Stimulated activated naive CD8-positive, alpha-beta T cell treated with anti-CD3 and anti-CD28 coated beads, Interleukin-15, Interleukin-2, amounts not matched to agents 100 ng/mL and 50 ng/mL, for 24 hours (primary cell): ENCODE data around the gene ADORA2A.
A peak's percentile ranks its signal among the peaks of the same experiment; 100 is the strongest.
"Not testable (repeated sequence)": the region's sequence is repeated elsewhere in the genome, so short reads cannot be mapped to it uniquely, and the experiment has no call there.

Experiments used
- H3K27ac Mint-ChIP-seq: one replicate; pipeline ENCODE4 v1.8.0; 2021; ENCODE audit warnings: mild to moderate bottlenecking, mixed read lengths
- H3K27me3 Mint-ChIP-seq: one replicate; pipeline ENCODE4 v1.8.0; 2021; ENCODE audit warnings: mixed read lengths
- H3K36me3 Mint-ChIP-seq: one replicate; pipeline ENCODE4 v1.8.0; 2021; ENCODE audit warnings: low read depth, mixed read lengths
- H3K4me1 Mint-ChIP-seq: one replicate; pipeline ENCODE4 v1.8.0; 2021; ENCODE audit warnings: low read depth, mixed read lengths
- H3K4me3 Mint-ChIP-seq: one replicate; pipeline ENCODE4 v1.8.0; 2021; ENCODE audit warnings: mild to moderate bottlenecking, mixed read lengths
- H3K9me3 Mint-ChIP-seq: one replicate; pipeline ENCODE4 v1.8.0; 2021; ENCODE audit warnings: mixed read lengths

Gene ADORA2A

GRCh38 chr22:24483976-24484545 lies 56.7 kb downstream of the ADORA2A start:
- no peak overlapping the region for H3K4me3 Mint-ChIP-seq
- no peaks in the 10 kb centered on the region for H3K9me3 Mint-ChIP-seq
- peaks cover 20% of the 10 kb centered on the region for H3K4me1 Mint-ChIP-seq
- no peaks in the 10 kb centered on the region for H3K27me3 Mint-ChIP-seq
- H3K36me3 Mint-ChIP-seq, result no peaks in the 10 kb centered on the region
- H3K27ac Mint-ChIP-seq, result no peak overlapping the region

DNA sequence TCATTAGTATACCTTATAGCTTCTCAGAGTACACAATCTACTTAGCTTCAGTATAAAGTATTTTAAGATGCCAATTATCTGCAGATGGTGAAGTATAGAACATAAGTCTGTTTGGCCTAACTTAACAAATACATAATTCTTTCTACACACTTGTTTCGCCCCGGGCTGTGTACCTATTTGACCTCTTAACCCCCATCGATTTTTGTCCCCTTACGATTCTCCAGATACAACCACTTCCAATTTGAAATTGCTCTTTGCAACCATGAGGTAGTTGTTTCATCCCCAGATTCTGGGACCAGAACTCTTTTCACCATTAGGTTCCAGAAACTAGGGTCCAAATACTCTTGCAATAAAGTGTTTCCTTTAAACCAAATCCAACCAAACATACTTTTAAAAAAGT lies 57.8 kb downstream of the ADORA2A start:
- H3K4me3 Mint-ChIP-seq, result no peak overlapping the region
- no peaks in the 10 kb centered on the region for H3K36me3 Mint-ChIP-seq
- H3K27me3 Mint-ChIP-seq, result no peaks in the 10 kb centered on the region
- no peaks in the 10 kb centered on the region for H3K9me3 Mint-ChIP-seq
- H3K4me1 Mint-ChIP-seq, result peaks cover 20% of the 10 kb centered on the region
- no peak overlapping the region for H3K27ac Mint-ChIP-seq

DNA sequence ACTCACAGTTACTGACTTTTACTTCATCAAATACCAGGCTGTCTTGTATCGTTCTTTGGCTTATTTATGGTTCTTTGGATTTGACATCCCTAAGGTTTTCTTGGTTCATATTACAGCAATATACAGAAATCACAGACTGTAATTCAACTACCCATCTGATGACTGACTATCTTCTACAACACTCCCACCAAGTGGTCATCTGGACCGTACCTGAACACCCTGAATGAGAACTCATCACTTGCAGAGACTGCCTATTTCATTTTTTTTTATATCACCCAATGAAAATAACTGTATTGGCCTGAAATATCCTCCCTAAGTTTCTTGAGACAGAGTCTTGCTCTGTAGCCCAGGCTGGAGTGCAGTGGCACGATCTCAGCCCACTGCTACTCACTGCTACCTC lies 58.2 kb downstream of the ADORA2A start:
- Mint-ChIP-seq H3K27me3 (no peaks in the 10 kb centered on the region), H3K36me3 (no peaks in the 10 kb centered on the region), H3K4me3 (no peak overlapping the region), H3K27ac (no peak overlapping the region), H3K9me3 (no peaks in the 10 kb centered on the region), H3K4me1 (peaks cover 20% of the 10 kb centered on the region)

- Mint-ChIP-seq H3K27me3 (peaks cover 3% of the 10 kb centered on the region), H3K4me3 (no peak overlapping the region)
Measured at GRCh38 chr22:24486501-24486921, 59.1 kb downstream of the ADORA2A start.

GRCh38 chr22:24489011-24489410 lies 61.6 kb downstream of the ADORA2A start:
- Mint-ChIP-seq H3K4me3 (no peak overlapping the region), H3K9me3 (no peaks in the 10 kb centered on the region), H3K36me3 (no peaks in the 10 kb centered on the region), H3K4me1 (peaks cover 13% of the 10 kb centered on the region), H3K27ac (no peak overlapping the region), H3K27me3 (peaks cover 18% of the 10 kb centered on the region)

More at GRCh38 chr22:24486501-24486921, 59.1 kb downstream of the ADORA2A start:
- Mint-ChIP-seq H3K36me3 (no peaks in the 10 kb centered on the region), H3K27ac (peak overlapping the region; percentile 12), H3K4me1 (peaks cover 20% of the 10 kb centered on the region), H3K9me3 (no peaks in the 10 kb centered on the region)

GRCh38 chr22:24489434-24489833 lies 62.0 kb downstream of the ADORA2A start:
- not testable (repeated sequence) for H3K36me3 Mint-ChIP-seq, H3K27ac Mint-ChIP-seq, H3K9me3 Mint-ChIP-seq, H3K4me3 Mint-ChIP-seq
- H3K27me3 Mint-ChIP-seq, result peaks cover 20% of the 10 kb centered on the region
- peaks cover 13% of the 10 kb centered on the region for H3K4me1 Mint-ChIP-seq
